Measurements from ENCODE around the gene SPSB1.
"Not testable (repeated sequence)": the region's sequence is repeated elsewhere in the genome, so short reads cannot be mapped to it uniquely, and the experiment has no call there.

SPSB1 gene

GRCh38 chr1:9369964-9370788, 77.5 kb downstream of the SPSB1 start:
- no peak for DNase-seq

GRCh38 chr1:9371391-9371935, 78.8 kb downstream of the SPSB1 start:
- no peak for DNase-seq

GRCh38 chr1:9371951-9372350, 79.3 kb downstream of the SPSB1 start:
- no peak for DNase-seq

- no peak for DNase-seq
Observed at GRCh38 chr1:9373619-9374018, 80.9 kb downstream of the SPSB1 start.

- DNase-seq = no peak
Observed at GRCh38 chr1:9374748-9375341, 82.2 kb downstream of the SPSB1 start.

GRCh38 chr1:9375912-9376311, 83.2 kb downstream of the SPSB1 start:
- DNase-seq = no peak

- no peak for DNase-seq
Observed at GRCh38 chr1:9376430-9376829, 83.7 kb downstream of the SPSB1 start.

GRCh38 chr1:9376886-9377333, 84.2 kb downstream of the SPSB1 start:
- no peak for DNase-seq

GRCh38 chr1:9378801-9379200, 86.1 kb downstream of the SPSB1 start:
- DNase-seq = no peak

- DNase-seq = no peak
Observed at GRCh38 chr1:9380711-9381110, 88.0 kb downstream of the SPSB1 start.

- no peak for DNase-seq
Observed at GRCh38 chr1:9382643-9383491, 90.2 kb downstream of the SPSB1 start.

GRCh38 chr1:9384128-9384527, 91.4 kb downstream of the SPSB1 start:
- DNase-seq = no peak

- DNase-seq = no peak
Observed at GRCh38 chr1:9384751-9385245, 92.1 kb downstream of the SPSB1 start.

GRCh38 chr1:9385392-9385791, 92.7 kb downstream of the SPSB1 start:
- DNase-seq = not testable (repeated sequence)

- no peak for DNase-seq
Observed at GRCh38 chr1:9385801-9386573, 93.3 kb downstream of the SPSB1 start.

GRCh38 chr1:9388335-9389180, 95.9 kb downstream of the SPSB1 start:
- DNase-seq = no peak

GRCh38 chr1:9389968-9390367, 97.3 kb downstream of the SPSB1 start:
- DNase-seq = no peak

- DNase-seq = no peak
Observed at GRCh38 chr1:9391620-9392019, 98.9 kb downstream of the SPSB1 start.

- DNase-seq = no peak
Observed at GRCh38 chr1:9394010-9394409, 101.3 kb downstream of the SPSB1 start.

- DNase-seq = no peak
Observed at GRCh38 chr1:9395018-9395417, 102.3 kb downstream of the SPSB1 start.

- DNase-seq = no peak
Observed at GRCh38 chr1:9397047-9397446, 104.4 kb downstream of the SPSB1 start.

Data from NCI-H774 (cell line).